Right lobe of liver (tissue), 6 donors: ENCODE measurements around the gene TMEM158. TPM values are rescaled to one million over a fixed set of nuclear protein-coding genes. Genes with fewer than 3 reads are reported as not detected.

ENCODE experiments used
- ATAC-seq, 4 donors: fragments of 200-7000 bp; cut with Tn5 transposase; one replicate each; pipeline ENCODE4 v1.9.1; 2020; ENCODE audit warnings: mild to moderate bottlenecking in 4 of 4, moderate library complexity in 4 of 4
- DNase-seq, 3 donors: peaks; one replicate each; pipeline ENCODE4 v3.0.0-alpha.2; 2020
- H3K27ac ChIP-seq, 3 donors: fragments of 200-600 bp; one replicate each; pipeline ENCODE4 v1.8.0; 2022
- H3K27me3 ChIP-seq, 2 donors: fragments of 200-600 bp; one replicate each; pipeline ENCODE4 v1.8.0; 2022
- H3K36me3 ChIP-seq, 4 donors: fragments of 200-600 bp; sonication (generic) in 1 of 4; one replicate each; pipeline versions ENCODE4 v1.5.1 to v1.8.0; 2017 to 2022; ENCODE audit warnings: control low read depth in 1 of 4
- H3K4me1 ChIP-seq, 4 donors: fragments of 200-600 bp; sonication (generic) in 1 of 4; one replicate each; pipeline versions ENCODE4 v1.5.1 to v1.8.0; 2017 to 2022; ENCODE audit warnings: control low read depth in 1 of 4
- H3K4me3 ChIP-seq, 3 donors: fragments of 200-600 bp; one replicate each; pipeline ENCODE4 v1.8.0; 2022
- H3K9me3 ChIP-seq, 4 donors: fragments of 200-600 bp; sonication (generic) in 1 of 4; one replicate each; pipeline versions ENCODE4 v1.5.1 to v1.8.0; 2017 to 2022; ENCODE audit warnings: control low read depth in 1 of 4
- POLR2A ChIP-seq: fragments of 450-650 bp; IDR thresholded peaks from one replicate; pipeline ENCODE4 v1.6.1; 2017; ENCODE audit warnings: antibody characterized with exemption, mild to moderate bottlenecking
- WGBS: methylation state at CpG from one replicate; pipeline ENCODE4 v1.1.6; 2018; ENCODE audit warnings: low coverage, low lambda C conversion rate; ENCODE audit not compliant: insufficient coverage; ENCODE audit errors: missing lambda C conversion rate; 5-methylcytosine and 5-hydroxymethylcytosine counted together
- intact Hi-C, 2 donors: fragments of 100-400 bp; cut with DNase I; formaldehyde crosslinking; loops; one replicate each; pipeline versions ENCODE4 v1.11.2 to v1.14.1; 2022
- total RNA-seq, 6 experiments: library from RNA; depleted of rRNA in 2 of 6; stranded (reverse); fragments of >200 nt in 2 of 6; fragmentation: NEBNext Ultra II Directional in 3 of 6; extraction: Animal tissue kit (Norgen Biotek cat#: 25700) in 3 of 6; gene quantifications; one replicate each; pipeline versions ENCODE4 v1.1.0 to v1.2.4, GENCODE V29; 2016 to 2023
- TF ChIP-seq, protein P1 (sequence below), 4 donors: fragments of 200-600 bp in 3 of 4; fragments of 450-650 bp in 1 of 4; IDR thresholded peaks; one replicate each; pipeline versions ENCODE4 v1.5.1 to v1.8.0; 2016 to 2022; ENCODE audit warnings: antibody characterized with exemption in 4 of 4, mild to moderate bottlenecking in 2 of 4
- donor health status: DM: no; HTN: yes; CAD: no.
- donor health status: DM: no; HTN: no; CAD: no.
- donor health status: DM: no; HTN: no; CAD: no.
- donor health status: DM: no; HTN: yes; CAD: no.
- donor health status: DM: no; HTN: yes; CAD: no.

The TMEM158 gene
- total RNA-seq, 6 experiments from 2014 or later = 0.21 to 1.0 (median 0.57) TPM; not detected in 2

DNA sequence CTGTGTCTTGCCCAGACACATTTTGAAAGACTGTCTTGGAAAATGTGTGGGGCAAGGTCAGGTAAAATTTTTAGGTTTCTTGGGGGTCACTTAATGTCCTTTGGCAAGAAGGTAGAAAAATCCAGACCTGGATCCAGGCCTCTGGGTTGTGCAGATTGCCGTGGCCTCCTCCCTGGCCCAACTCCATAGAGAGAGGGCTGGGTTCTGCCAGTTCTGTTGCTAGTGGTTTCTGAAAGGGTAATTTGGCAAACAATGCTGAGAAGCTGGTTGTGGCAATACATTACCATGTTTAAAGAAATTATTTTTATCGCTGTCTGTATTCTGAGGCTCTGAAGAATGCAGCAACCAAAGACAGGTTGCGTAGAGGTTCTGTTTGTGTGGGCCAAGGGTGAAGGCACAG is 20.2 kb upstream of the TMEM158 start:
- ATAC-seq = no peak
- H3K9me3 ChIP-seq = no peaks in the 10 kb centered on the region
- H3K4me1 ChIP-seq = no peaks in the 10 kb centered on the region
- no peak for TF ChIP-seq POLR2A
- TF ChIP-seq, protein P1, sequence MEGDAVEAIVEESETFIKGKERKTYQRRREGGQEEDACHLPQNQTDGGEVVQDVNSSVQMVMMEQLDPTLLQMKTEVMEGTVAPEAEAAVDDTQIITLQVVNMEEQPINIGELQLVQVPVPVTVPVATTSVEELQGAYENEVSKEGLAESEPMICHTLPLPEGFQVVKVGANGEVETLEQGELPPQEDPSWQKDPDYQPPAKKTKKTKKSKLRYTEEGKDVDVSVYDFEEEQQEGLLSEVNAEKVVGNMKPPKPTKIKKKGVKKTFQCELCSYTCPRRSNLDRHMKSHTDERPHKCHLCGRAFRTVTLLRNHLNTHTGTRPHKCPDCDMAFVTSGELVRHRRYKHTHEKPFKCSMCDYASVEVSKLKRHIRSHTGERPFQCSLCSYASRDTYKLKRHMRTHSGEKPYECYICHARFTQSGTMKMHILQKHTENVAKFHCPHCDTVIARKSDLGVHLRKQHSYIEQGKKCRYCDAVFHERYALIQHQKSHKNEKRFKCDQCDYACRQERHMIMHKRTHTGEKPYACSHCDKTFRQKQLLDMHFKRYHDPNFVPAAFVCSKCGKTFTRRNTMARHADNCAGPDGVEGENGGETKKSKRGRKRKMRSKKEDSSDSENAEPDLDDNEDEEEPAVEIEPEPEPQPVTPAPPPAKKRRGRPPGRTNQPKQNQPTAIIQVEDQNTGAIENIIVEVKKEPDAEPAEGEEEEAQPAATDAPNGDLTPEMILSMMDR (IDR thresholded peaks at IDR 0.05) = no peak
- H3K4me3 ChIP-seq = no peak overlapping the region
- H3K27me3 ChIP-seq = no peaks in the 10 kb centered on the region
- no peaks in the 10 kb centered on the region for H3K36me3 ChIP-seq
- intact Hi-C loops = no loop called here
- no peak overlapping the region for H3K27ac ChIP-seq
- whole genome bisulfite sequencing = 100% methylated on average over 2 of the region's 3 CpGs
- no peak for DNase-seq

DNA sequence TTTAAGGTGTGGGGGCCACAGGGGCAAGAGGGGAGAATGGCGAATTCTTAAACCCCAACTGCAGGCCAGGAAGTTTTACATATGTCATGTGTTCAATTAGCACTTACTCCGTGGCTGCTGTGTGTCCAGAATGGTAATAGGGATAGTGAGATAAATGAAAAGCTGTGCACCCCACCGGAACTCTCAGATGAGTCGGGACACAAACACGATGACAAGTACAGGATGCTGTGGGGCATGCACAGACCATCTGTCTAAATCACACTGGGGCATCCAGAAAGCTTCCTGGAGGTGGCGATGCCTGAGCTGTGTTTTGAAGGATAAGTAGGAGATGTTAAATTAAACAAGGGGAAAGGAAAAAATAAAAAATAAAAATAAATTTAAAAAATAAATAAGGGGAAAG is 18.3 kb upstream of the TMEM158 start:
- TF ChIP-seq, protein P1 (IDR thresholded peaks at IDR 0.05) = no peak
- no peak for TF ChIP-seq POLR2A
- Histone ChIP-seq H3K4me3 (no peak overlapping the region), H3K27ac (no peak overlapping the region), H3K9me3 (no peaks in the 10 kb centered on the region), H3K4me1 (no peaks in the 10 kb centered on the region), H3K36me3 (no peaks in the 10 kb centered on the region), H3K27me3 (no peaks in the 10 kb centered on the region)
- WGBS = 47% methylated on average over 6 of the region's 6 CpGs
- DNase-seq = no peak
- no peak for ATAC-seq
- intact Hi-C loops = no loop called here

DNA sequence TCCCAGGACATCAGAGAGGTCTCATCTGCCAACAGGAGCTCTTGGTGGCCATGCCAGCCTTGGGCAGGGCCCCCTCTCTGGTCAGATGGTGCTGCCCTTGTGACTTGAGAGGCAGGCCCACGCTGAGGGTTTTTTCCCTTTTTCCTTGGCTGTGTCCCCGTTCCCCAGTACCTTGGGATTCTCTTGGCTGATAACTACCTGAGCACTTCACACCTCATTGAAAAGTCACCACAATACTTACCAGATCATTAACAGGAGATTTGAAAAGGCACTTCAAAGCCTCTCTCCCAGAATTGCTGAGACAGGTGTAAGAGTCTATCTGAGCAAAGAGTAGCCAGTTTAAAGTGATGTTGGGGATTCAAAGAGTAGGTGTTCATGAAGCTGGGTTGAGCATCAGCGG is 15.1 kb upstream of the TMEM158 start:
- no peak for TF ChIP-seq POLR2A
- TF ChIP-seq, protein P1 (IDR thresholded peaks at IDR 0.05) = no peak
- ATAC-seq (no peak), DNase-seq (no peak)
- H3K36me3 ChIP-seq = no peaks in the 10 kb centered on the region
- H3K27me3 ChIP-seq = no peaks in the 10 kb centered on the region
- H3K27ac ChIP-seq = no peak overlapping the region
- H3K9me3 ChIP-seq = no peaks in the 10 kb centered on the region
- no peaks in the 10 kb centered on the region for H3K4me1 ChIP-seq
- H3K4me3 ChIP-seq = no peak overlapping the region
- intact Hi-C loops = no loop called here
- 45% methylated on average over 3 of the region's 3 CpGs for WGBS

DNA sequence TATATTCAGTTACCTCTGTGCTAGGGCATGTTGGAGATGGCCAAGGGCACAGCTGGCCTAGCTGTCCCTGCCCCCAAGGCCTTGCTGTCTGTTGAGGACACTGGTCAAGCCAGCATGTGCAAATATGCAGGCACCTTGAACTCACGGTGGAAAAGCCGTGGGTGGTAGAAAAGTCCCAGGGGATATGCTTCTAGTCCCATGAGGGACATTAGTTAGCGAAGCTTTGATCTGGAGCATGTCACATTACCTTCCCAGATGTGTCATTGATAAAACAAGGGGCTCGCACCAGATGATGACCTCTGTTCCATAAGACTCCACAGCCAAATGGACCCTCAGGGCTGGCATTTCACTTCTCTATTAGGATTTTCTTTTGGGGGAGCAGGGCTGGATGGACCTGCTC is 14.2 kb upstream of the TMEM158 start:
- H3K9me3 ChIP-seq = no peaks in the 10 kb centered on the region
- no peaks in the 10 kb centered on the region for H3K27me3 ChIP-seq
- WGBS = 53% methylated on average over 4 of the region's 4 CpGs
- H3K36me3 ChIP-seq = no peaks in the 10 kb centered on the region
- DNase-seq (no peak), ATAC-seq (no peak)
- intact Hi-C loops = no loop called here
- H3K27ac ChIP-seq = no peak overlapping the region
- TF ChIP-seq, protein P1 (IDR thresholded peaks at IDR 0.05) = no peak
- no peak for TF ChIP-seq POLR2A
- H3K4me3 ChIP-seq = no peak overlapping the region
- H3K4me1 ChIP-seq = no peaks in the 10 kb centered on the region

DNA sequence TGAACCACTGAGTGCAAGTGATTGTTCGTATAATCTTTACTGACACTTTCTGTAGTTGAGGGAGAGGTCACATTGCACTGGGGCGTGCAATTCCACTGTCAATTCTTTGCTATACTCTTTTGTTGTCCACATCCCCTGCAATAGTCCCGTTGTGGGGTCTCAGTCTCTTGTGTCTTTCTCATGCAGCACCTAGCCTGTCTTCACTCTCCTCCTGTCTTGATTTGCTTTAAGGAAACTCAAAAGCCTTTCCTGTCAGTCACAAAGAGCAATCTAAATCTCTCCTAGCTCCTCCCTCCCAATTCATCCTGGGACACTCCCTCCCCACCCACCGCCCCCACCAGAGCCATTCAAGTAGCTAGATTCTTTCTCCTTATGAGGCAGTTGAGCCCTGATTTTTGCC is 13.2 kb upstream of the TMEM158 start:
- no peak overlapping the region for H3K4me3 ChIP-seq
- no peak for DNase-seq
- 66% methylated on average over 2 of the region's 4 CpGs for WGBS
- H3K4me1 ChIP-seq = no peaks in the 10 kb centered on the region
- TF ChIP-seq, protein P1 (IDR thresholded peaks at IDR 0.05) = no peak
- no peak for TF ChIP-seq POLR2A
- intact Hi-C loops = no loop called here
- H3K9me3 ChIP-seq = no peaks in the 10 kb centered on the region
- no peak overlapping the region for H3K27ac ChIP-seq
- H3K27me3 ChIP-seq = no peaks in the 10 kb centered on the region
- no peaks in the 10 kb centered on the region for H3K36me3 ChIP-seq
- ATAC-seq = no peak
